BLaER1 (cell line): Measurements from ENCODE around the gene CSF1R.
"Not testable (repeated sequence)": the region's sequence is repeated elsewhere in the genome, so short reads cannot be mapped to it uniquely, and the experiment has no call there.

Experiments used
- H3K27ac ChIP-seq: shearing (Covaris generic); formaldehyde crosslinking; 2 replicates; pipeline ENCODE4 v1.8.1; 2022
- H3K27me3 ChIP-seq: shearing (Covaris generic); formaldehyde crosslinking; 2 replicates; pipeline ENCODE4 v1.8.1; 2022
- H3K36me3 ChIP-seq: shearing (Covaris generic); formaldehyde crosslinking; 2 replicates; pipeline ENCODE4 v1.8.1; 2022
- H3K4me1 ChIP-seq: shearing (Covaris generic); formaldehyde crosslinking; 2 replicates; pipeline ENCODE4 v1.8.1; 2022
- H3K4me2 ChIP-seq: shearing (Covaris generic); formaldehyde crosslinking; 2 replicates; pipeline ENCODE4 v1.8.1; 2022
- H3K4me3 ChIP-seq: shearing (Covaris generic); formaldehyde crosslinking; 2 replicates; pipeline ENCODE4 v1.8.1; 2022
- H3K9ac ChIP-seq: shearing (Covaris generic); formaldehyde crosslinking; 2 replicates; pipeline ENCODE4 v1.8.1; 2022
- H3K9me3 ChIP-seq: shearing (Covaris generic); formaldehyde crosslinking; 2 replicates; pipeline ENCODE4 v1.8.1; 2022
- H4K20me1 ChIP-seq: shearing (Covaris generic); formaldehyde crosslinking; 2 replicates; pipeline ENCODE4 v1.8.1; 2022
- Cebpa-rat ChIP-seq: shearing (Covaris generic); IDR thresholded peaks from 2 replicates; pipeline ENCODE4 v1.8.1; 2022

The CSF1R gene

DNA sequence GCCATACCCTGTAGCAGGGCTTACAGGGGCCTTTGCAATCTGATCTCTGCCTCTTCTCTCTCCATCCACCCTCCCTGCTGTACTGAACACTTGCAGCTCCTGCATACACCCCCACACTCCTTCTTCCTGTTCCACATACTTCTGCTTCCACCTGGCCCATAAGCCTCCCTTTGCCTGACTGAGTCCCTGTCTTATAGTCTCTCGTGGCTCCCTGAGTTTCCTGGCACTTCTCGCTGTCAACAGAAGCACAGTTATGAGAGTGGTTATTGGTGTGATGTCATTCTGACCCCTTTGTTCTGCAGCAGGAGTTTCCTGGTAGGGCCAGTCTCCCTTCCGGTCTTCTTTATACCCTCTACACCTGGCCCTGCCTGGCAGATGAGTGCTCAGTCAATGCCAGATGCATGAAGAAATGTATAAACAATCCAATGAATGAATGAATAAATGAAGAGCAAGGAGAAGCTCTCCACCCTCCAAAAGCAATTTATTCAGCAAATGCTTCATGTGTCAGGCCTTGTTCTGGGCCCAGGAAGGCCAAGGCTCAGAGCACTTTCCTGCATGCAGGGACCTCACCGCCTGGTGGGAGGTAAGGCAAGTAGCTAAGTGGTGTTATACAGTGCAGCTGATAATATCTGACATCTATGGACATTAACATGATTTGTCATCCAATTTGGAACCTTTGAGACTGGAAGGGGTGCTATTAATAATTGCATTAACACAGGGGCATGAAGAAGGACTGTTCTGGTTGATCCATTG, 20.5 kb upstream of the CSF1R start:
- peak overlapping the region; percentile 47 for H3K4me2 ChIP-seq
- no peak overlapping the region for H3K4me3 ChIP-seq
- no peaks in the 10 kb centered on the region for H3K9me3 ChIP-seq
- no peaks in the 10 kb centered on the region for H3K36me3 ChIP-seq
- no peak for TF ChIP-seq Cebpa-rat
- no peak overlapping the region for H3K9ac ChIP-seq
- no peaks in the 10 kb centered on the region for H3K27me3 ChIP-seq
- H4K20me1 ChIP-seq, result no peaks in the 10 kb centered on the region
- peak overlapping the region; percentile 25; the same call in 1 of the 2 replicates for H3K27ac ChIP-seq
- H3K4me1 ChIP-seq, result peaks cover 29% of the 10 kb centered on the region

DNA sequence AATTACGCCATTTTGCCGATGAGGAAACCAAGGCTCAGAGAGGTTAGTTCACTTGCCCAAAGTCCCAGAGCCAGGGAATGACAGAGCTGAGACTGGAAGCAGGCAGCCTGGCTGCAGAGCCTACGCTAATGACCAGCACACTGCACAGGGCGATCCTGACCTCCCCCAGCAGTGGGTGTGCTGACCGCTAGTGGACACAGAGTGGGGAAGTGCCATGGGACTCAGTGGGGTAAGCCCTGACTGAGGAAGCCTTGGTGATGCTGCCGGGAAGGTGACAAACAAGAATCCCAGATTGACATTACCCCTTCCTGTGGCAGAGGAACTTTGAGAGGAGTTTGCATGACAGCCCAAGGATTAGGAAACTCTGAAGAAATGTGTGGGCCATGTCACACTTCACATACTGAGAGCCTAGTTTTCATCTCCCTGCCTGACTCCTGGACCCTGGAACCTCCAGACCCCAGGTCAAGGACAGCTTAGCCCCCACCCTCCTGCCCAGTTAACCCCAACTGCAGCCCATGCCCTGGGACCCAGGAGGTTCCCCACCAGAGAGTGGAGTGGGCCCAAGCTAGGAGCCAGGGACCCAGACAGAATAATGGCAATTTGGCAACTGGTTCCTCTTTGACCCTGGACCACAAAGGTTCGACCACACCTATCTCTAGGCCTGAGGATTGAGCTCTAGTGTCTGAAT, 19.7 kb upstream of the CSF1R start:
- H4K20me1 ChIP-seq, result no peaks in the 10 kb centered on the region
- H3K4me3 ChIP-seq, result no peak overlapping the region
- H3K4me1 ChIP-seq, result peaks cover 25% of the 10 kb centered on the region
- no peaks in the 10 kb centered on the region for H3K27me3 ChIP-seq
- H3K9ac ChIP-seq, result no peak overlapping the region
- peak overlapping the region; percentile 47 for H3K4me2 ChIP-seq
- no peak for TF ChIP-seq Cebpa-rat
- peak overlapping the region; percentile 25; the same call in 1 of the 2 replicates for H3K27ac ChIP-seq
- H3K9me3 ChIP-seq, result no peaks in the 10 kb centered on the region
- H3K36me3 ChIP-seq, result no peaks in the 10 kb centered on the region

DNA sequence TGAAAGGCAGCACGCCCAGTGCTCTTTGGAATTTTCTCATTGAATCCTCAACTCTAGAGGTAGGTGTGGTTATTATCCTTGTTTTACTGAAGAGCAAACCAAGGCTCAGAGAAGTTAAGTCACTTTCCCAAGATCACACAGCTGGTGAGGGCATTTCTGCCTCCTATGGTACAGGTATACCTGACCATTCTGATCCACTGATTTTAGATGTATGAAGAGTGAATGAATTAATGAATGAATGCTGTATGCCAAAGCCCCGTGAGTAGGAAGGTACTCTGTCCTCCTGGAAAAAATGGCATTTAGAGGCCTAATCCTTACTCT, 18.2 kb upstream of the CSF1R start:
- Histone ChIP-seq H3K9me3 (no peaks in the 10 kb centered on the region), H3K27me3 (no peaks in the 10 kb centered on the region), H3K27ac (no peak overlapping the region), H3K9ac (no peak overlapping the region), H3K4me1 (peaks cover 21% of the 10 kb centered on the region), H3K4me2 (no peak overlapping the region), H3K36me3 (no peaks in the 10 kb centered on the region), H3K4me3 (no peak overlapping the region), H4K20me1 (no peaks in the 10 kb centered on the region)
- no peak for TF ChIP-seq Cebpa-rat

DNA sequence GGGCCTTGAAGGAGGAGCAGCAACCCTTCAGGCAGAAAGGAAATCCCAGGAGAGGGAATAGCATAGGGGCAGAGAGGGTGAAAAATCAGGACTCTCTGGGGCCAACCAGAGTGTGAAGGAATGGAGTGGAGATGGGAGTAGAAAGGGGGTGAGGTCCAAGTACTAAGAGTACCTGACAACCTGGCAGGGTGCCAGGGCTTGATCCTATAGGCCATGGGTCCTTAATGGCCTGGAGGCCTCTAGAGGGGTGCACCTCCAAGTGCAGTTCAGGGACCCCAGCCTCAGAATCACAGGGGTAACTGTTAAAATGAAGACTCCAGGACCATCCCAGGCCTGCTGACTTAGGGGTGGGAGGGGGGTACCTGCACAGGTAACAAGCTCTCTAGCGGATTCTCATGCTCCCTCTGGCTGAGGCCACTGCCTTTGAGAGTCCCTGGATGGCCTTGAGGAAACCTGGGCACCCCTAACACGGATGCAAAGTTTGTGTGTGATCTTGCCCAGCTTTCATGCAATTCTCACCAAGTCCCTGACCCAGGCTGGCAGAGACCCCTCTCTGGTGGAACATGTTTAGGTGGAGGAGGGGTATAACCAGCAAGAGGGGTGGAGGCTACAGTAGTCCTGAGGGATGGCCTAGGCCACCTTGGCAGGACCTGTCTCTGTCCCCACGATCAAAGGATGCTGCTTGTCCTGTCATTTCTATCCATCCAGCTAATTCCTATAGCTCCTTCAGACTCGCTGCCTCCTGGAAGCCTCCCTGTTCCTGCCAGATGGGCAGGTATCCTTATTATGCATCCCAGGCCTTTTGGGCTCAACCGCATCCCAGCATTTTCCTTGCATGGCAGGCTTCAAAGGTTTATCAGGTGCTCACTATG, 17.6 kb upstream of the CSF1R start:
- Histone ChIP-seq H4K20me1 (no peaks in the 10 kb centered on the region), H3K4me1 (peaks cover 21% of the 10 kb centered on the region), H3K27me3 (no peaks in the 10 kb centered on the region), H3K9me3 (no peaks in the 10 kb centered on the region), H3K27ac (no peak overlapping the region), H3K4me3 (no peak overlapping the region), H3K36me3 (no peaks in the 10 kb centered on the region), H3K9ac (no peak overlapping the region), H3K4me2 (no peak overlapping the region)
- no peak for TF ChIP-seq Cebpa-rat

DNA sequence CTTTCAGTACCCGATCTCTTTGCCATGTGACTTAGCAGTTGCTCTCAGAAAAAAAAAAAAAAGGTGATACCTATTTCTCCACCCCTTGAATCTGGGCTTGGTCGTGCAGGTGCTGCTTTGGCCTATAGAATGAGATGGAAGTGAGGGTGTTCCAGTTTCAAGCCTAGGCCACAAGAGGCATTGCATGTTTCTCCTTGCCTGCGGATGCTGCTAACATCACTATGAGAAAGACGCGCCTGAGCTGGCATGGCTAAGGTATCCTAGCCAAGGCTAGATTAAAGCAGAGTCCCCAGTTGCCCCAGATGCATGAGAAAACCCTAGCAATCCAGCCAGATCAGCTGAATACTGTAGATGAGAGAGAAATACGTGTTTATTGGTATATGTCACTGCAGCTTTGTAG, 14.7 kb upstream of the CSF1R start:
- Histone ChIP-seq H3K36me3 (no peaks in the 10 kb centered on the region), H3K4me1 (peaks cover 2% of the 10 kb centered on the region; the same call in 1 of the 2 replicates), H3K27ac (no peak overlapping the region), H3K4me2 (no peak overlapping the region), H3K4me3 (no peak overlapping the region), H3K9me3 (no peaks in the 10 kb centered on the region), H4K20me1 (no peaks in the 10 kb centered on the region), H3K9ac (no peak overlapping the region), H3K27me3 (no peaks in the 10 kb centered on the region)
- TF ChIP-seq Cebpa-rat, result no peak

DNA sequence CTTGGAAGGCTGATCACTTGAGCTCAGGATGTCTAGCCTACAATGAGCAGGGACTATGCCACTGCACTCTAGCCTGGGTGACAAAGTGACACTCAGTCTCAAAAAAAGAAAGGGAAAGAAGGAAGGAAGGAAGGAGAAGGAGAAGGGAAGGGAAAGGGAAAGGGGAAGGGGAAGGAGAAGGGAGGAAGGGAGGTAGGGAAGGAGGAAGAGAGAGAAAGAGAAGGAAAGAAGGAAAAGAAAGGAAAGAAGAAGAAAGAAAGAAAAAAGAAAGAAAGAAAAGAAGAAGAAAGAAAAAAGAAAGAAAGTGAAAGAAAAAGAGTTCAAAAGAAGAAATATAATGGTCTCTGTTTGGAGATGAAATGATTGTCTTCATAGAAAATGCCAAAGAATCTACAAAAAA, 10.8 kb upstream of the CSF1R start:
- TF ChIP-seq Cebpa-rat, result no peak
- Histone ChIP-seq H3K4me1 (no peaks in the 10 kb centered on the region), H4K20me1 (no peaks in the 10 kb centered on the region), H3K9ac (no peak overlapping the region), H3K9me3 (no peaks in the 10 kb centered on the region), H3K27me3 (no peaks in the 10 kb centered on the region), H3K4me3 (no peak overlapping the region), H3K27ac (no peak overlapping the region), H3K4me2 (no peak overlapping the region), H3K36me3 (no peaks in the 10 kb centered on the region)

DNA sequence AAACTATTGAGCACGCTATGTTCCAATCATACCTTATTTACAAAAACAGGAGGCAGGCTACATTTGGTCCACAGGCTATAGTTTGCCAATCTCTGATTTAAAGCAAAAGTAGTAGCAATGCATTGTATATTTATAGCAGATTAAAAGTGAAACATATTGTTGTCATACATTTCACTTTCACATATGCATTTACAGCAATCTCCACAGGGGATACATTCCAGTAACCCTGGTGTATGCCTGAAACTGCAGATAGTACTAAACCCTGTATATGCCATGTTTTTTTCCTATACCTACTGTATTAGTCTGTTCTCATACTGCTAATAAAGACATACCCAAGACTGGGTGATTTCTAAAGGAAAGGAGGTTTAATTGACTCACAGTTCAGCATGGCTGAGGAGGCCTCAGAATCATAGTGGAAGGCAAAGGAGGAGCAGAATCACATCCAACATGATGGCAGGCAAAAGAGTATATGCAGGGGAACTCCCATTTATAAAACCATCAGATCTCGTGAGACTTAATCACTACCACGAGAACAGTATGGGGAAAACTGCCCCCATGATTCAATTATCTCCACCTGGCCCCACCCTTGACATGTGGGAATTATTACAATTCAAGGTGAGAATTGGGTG, 5.9 kb upstream of the CSF1R start:
- Histone ChIP-seq H3K4me1 (peaks cover 13% of the 10 kb centered on the region), H3K27me3 (no peaks in the 10 kb centered on the region), H3K36me3 (no peaks in the 10 kb centered on the region), H3K4me3 (no peak overlapping the region), H3K9ac (no peak overlapping the region), H3K27ac (no peak overlapping the region), H3K9me3 (no peaks in the 10 kb centered on the region), H4K20me1 (no peaks in the 10 kb centered on the region), H3K4me2 (no peak overlapping the region)
- no peak for TF ChIP-seq Cebpa-rat

DNA sequence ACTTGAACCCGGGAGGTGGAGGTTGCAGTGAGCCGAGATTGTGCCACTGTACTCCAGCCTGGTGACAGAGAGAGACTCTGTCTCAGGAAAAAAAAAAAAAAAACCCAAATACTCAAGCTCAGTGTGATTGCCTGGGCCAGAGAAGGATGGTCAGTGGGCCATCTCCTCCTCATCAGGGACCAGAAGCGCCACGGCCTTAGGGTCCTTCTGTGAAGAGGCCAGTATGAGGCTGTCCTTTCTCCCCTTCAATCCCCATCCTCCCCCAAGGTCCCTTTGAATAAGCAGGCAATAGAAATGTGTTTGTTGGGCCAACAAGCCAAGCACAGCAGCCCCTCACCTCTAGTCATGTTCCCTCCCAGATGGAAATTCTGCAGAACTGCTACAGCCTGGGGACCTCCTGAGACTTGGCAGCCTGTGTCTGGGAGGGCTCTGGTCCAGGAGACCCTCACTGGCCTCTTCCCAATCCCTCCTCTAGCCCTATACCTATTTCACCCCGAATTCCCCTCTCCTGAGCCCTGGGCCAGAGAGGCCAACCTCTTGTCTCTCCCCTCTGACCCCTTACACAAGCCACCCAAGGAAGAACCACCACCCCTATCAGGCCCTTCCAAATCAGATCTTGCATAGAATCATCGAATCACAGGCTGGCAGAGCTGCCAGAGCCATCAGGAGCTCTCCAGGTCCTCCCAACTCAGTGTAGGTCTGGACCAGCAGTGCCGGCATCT, 1.0 kb downstream of the CSF1R start:
- H3K9me3 ChIP-seq, result no peaks in the 10 kb centered on the region
- H3K36me3 ChIP-seq, result no peaks in the 10 kb centered on the region
- TF ChIP-seq Cebpa-rat, result no peak
- H3K27ac ChIP-seq, result 0 out of 2 replicates have a peak overlapping the region, but pooled peaks have one; percentile 7
- no peak overlapping the region for H3K9ac ChIP-seq
- H3K27me3 ChIP-seq, result no peaks in the 10 kb centered on the region
- no peak overlapping the region for H3K4me3 ChIP-seq
- H3K4me2 ChIP-seq, result no peak overlapping the region
- H4K20me1 ChIP-seq, result no peaks in the 10 kb centered on the region
- peaks cover 72% of the 10 kb centered on the region for H3K4me1 ChIP-seq

DNA sequence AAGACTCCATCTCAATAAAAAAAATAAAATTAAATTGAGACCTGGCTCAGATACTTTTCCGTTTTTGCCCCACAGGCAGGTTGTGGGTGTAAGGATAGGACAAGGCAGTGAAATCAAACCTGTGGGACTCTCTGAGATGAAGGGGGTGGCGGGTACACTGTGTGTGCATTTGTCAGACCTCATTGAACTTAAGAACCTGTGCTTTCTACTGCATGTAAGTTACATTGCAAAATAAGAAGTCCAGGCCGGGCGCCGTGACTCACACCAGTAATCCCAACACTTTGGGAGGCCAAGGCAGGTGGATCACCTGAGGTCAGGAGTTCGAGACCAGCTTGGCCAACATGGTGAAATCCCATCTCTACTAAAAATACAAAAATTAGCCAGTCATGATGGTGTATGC, 1.6 kb downstream of the CSF1R start:
- H3K9ac ChIP-seq, H3K9me3 ChIP-seq, H3K27me3 ChIP-seq, H4K20me1 ChIP-seq, H3K4me3 ChIP-seq, H3K36me3 ChIP-seq: not testable (repeated sequence)
- peak overlapping the region; percentile 35; the same call in 1 of the 2 replicates for H3K27ac ChIP-seq
- H3K4me2 ChIP-seq, result peak overlapping the region; percentile 51
- peaks cover 78% of the 10 kb centered on the region for H3K4me1 ChIP-seq
